ENCODE results near the gene INTS3.

GRCh38 chr1:153730468-153730988 lies 2.7 kb downstream of the INTS3 start:
- TF ChIP-seq CTCF (tag by site-specific recombination; IDR thresholded peaks at IDR 0.05) = no peak
- TF ChIP-seq SP2 (tag by site-specific recombination; IDR thresholded peaks at IDR 0.05) = no peak
- TF ChIP-seq BCL11A (tag by site-specific recombination; IDR thresholded peaks at IDR 0.05; ENCODE audit: low read depth) = no peak
- no peak for TF ChIP-seq REST (tag by site-specific recombination; IDR thresholded peaks at IDR 0.05)
